Peyer's patch (tissue), 4 donors: Measurements from ENCODE around the gene MLLT1.

ENCODE experiments used
- POLR2A ChIP-seq, 2 donors: fragments of 450-650 bp; IDR thresholded peaks; one replicate each; pipeline ENCODE4 v1.5.1; 2017; ENCODE audit warnings: antibody characterized with exemption in 2 of 2, mild to moderate bottlenecking in 2 of 2, moderate library complexity in 2 of 2
- TF ChIP-seq, protein P1 (sequence below), 6 experiments: fragments of 450-650 bp in 4 of 6; fragments of 200-600 bp in 2 of 6; sonication (generic) in 1 of 6; IDR thresholded peaks; one replicate each; pipeline ENCODE4 v1.5.1; 2017 to 2019; ENCODE audit warnings: antibody characterized with exemption in 6 of 6, mild to moderate bottlenecking in 3 of 6, moderate library complexity in 1 of 6

DNA sequence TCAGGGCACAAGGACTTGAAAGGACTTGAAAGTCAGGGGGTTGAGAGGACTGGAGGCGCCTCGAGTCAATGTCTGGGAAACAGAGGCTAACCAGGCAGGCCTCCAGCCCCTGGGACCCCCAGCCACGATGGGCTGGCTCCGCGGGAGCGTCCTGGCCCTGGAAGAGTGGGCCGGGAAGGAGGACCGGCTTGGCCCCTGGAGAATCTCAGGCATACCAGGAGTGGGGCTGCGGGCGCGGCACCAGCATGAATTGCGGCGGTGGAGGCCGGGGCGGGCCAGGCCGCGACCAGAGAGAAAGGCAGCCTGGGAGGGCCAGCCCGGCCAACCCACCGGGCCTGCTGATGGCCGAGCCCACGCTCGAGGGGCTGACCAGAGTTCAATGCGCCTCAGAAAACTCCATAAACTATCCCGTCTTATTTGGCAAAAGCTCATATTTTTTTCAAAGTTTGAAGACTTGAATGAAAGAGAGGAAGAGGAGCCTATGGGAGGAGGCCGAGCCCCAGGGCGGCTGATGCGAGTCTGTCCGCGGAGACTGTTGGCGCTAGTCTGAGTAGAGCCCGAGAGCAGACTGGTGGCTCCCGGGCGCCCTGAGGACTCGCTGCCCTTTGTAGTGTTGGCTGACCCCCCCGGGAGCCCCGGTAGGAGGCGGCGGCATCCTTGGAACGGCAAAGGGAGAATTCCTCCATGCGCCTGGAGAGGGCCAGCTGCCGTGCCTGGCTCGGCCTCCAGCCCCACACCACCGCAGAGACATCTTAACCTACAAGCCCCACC lies 68.0 kb downstream of the MLLT1 start:
- TF ChIP-seq, protein P1, sequence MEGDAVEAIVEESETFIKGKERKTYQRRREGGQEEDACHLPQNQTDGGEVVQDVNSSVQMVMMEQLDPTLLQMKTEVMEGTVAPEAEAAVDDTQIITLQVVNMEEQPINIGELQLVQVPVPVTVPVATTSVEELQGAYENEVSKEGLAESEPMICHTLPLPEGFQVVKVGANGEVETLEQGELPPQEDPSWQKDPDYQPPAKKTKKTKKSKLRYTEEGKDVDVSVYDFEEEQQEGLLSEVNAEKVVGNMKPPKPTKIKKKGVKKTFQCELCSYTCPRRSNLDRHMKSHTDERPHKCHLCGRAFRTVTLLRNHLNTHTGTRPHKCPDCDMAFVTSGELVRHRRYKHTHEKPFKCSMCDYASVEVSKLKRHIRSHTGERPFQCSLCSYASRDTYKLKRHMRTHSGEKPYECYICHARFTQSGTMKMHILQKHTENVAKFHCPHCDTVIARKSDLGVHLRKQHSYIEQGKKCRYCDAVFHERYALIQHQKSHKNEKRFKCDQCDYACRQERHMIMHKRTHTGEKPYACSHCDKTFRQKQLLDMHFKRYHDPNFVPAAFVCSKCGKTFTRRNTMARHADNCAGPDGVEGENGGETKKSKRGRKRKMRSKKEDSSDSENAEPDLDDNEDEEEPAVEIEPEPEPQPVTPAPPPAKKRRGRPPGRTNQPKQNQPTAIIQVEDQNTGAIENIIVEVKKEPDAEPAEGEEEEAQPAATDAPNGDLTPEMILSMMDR (IDR thresholded peaks at IDR 0.05) = no peak
- TF ChIP-seq POLR2A (IDR thresholded peaks at IDR 0.05) = no peak
